Measurements from ENCODE around the gene MSANTD4.
"Not testable (repeated sequence)": the region's sequence is repeated elsewhere in the genome, so short reads cannot be mapped to it uniquely, and the experiment has no call there.

Gene MSANTD4

GRCh38 chr11:106021967-106022794 lies at the start of gene MSANTD4:
MSANTD4 (minus strand) TSS chr11:106022240; CDS start chr11:106010917, 11,323 bp downstream.
- DNase-seq: peak; percentile 99

GRCh38 chr11:106070606-106071005 lies 48.6 kb upstream of the MSANTD4 start:
- DNase-seq: no peak

- DNase-seq: no peak
These were observed 41.0 kb upstream of the MSANTD4 start for GRCh38 chr11:106063009-106063408.

GRCh38 chr11:106061954-106062949 lies 40.2 kb upstream of the MSANTD4 start:
- no peak for DNase-seq

GRCh38 chr11:106061249-106061784 lies 39.3 kb upstream of the MSANTD4 start:
- DNase-seq: no peak

- DNase-seq: no peak
These were observed 37.6 kb upstream of the MSANTD4 start for GRCh38 chr11:106059617-106060016.

DNA sequence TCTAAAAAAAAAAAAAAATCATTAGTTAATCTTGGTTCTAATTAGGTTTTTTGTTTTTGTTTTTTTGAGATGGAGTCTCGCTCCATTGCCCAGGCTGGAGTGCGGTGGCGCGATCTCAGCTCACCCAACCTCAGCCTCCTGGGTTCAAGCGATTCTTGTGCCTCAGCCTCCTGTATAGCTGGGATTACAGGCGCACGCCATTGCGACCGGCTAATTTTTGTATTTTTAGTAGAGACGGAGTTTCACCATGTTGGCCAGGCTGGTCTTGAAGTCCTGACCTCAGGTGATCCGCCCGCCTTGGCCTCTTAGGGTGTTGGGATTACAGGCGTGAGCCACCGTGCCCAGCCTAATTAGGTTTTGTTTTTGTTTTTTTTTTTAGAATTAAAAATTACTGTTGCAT lies 36.3 kb upstream of the MSANTD4 start:
- not testable (repeated sequence) for DNase-seq

DNA sequence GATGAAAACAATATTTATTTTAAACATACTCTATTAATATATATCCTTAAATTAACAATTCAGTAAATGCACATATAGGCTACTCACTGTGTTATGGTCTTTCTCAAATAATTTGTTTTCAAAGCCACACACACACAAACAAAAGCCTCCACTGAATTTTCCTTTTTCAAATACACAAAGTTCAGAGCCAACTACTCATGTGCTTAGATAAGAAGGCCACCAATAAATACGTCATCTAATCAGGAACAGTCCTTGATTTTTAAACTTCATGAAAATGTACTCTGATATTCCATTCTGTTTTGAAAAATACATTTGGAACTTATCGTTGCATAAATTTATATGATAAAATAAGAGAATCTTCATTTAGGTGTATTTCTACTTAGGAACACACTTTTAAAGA lies 29.1 kb upstream of the MSANTD4 start:
- DNase-seq: no peak

DNA sequence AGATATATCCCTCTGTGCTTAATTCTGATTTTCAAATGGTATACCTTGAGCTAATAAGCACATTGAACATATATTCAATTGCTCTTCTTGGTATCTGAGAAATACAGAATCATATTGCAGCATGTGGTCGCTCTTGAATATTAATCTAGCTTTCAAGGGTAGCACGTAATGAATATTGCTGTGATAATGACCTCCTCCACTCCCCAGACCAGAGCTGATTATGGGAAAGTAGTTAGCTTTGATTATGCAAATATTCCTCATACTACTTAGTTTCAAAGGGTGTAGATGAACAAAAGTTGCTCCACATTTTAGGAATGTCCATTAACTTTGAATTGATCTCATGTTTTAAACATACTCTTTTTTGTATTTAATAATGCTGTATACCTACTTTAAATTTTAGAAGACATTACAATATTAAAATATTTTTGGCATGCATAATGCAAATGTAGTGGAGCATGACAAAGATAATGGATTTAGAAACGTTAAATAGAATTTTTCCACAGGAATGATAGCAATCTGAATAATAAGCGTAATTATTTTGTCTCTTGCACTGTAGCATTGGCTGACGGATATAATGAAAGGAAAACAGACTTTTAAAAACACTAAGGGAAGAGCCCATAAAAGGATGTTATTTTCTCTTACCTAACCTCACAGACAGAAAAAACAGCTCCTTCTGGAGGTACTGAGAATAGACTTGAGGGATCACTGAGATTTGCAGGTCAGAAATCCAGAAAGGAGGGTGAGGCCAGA lies 27.9 kb upstream of the MSANTD4 start:
- DNase-seq: no peak

GRCh38 chr11:106047631-106048030 lies 25.6 kb upstream of the MSANTD4 start:
- DNase-seq: no peak

DNA sequence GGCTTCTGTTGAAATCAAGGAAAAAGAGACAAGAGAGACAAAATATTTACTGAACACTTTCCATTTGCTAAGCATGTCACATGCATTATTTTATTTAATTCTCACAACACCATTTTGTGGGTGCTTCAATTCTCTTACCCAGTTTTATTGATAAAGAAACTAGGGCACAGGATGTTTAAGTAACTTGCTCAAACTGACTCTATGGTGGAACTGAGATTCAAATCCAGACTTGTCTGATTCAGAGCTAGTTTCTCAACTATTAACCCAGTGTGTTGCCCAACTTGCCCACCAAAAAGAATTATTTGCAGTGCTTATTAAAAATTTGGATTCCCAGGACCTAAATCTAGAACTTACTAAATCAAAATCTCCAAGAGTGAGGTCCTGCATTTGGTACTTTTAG lies 21.5 kb upstream of the MSANTD4 start:
- no peak for DNase-seq

GRCh38 chr11:106032861-106033260 lies 10.8 kb upstream of the MSANTD4 start:
- no peak for DNase-seq

DNA sequence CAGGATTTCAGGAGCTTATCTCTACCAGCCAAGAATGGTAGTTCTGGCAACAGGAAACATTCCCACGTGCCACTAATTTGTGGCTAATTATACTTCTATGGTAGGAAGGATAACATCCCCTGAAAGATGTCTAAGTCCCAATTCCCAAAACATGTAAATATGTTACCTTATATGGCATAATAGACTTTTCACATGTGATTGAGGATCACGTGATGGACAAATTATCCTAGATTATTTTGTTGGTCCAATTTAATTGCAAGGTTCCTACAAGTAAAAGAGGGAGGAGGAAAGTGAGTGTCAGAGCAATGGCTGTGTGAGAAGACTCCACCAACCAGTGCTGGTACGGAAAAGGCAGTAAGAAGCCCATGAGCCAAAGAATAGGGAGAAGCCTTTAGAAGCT lies 9.9 kb upstream of the MSANTD4 start:
- DNase-seq: no peak

DNA sequence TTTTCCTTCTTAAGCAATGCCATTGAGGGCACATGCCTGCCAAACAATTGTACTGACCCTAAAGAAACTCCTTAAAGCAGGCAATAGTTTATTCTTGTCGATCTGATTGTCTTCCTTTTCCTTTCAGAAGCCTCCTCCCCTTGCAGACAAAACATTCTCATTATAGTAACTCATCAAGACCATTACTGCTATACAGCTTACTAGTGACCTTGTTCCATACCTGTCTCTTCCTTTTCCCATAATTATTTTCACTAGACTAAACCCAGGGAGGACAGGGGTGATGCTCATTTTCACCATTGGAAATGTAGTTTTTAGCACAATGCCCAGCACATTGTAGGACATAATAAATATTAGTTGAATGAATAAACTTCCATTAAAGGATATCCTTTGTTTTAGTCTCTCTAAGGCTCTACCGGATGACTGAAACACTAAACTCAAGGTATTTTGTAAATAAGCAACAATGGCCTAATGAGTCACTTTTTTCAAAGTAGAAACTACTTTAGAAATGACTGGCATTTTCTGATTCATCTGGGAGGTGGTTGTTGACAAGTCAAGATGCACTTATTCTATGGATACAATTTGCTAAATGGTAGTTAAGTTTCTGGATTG lies 9.3 kb upstream of the MSANTD4 start:
- DNase-seq: no peak

DNA sequence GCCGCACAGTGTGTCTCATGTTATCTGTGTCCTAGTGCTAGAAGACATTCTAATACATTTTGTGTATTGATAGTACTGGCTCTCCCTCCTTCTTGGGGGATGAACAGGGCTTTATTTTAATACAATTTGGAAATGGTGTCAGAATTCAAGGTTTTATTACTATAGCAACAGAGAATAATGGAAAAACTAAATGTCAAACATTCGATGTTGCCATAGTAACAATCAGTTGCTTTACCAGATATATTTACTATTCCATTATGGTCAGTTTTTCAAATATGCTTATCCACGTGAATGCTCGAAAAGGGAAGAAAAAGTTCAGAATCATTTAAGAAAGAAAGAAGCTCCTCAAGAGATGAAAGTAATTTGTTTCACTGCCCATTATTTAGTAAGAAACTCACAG lies 8.6 kb upstream of the MSANTD4 start:
- no peak for DNase-seq

DNA sequence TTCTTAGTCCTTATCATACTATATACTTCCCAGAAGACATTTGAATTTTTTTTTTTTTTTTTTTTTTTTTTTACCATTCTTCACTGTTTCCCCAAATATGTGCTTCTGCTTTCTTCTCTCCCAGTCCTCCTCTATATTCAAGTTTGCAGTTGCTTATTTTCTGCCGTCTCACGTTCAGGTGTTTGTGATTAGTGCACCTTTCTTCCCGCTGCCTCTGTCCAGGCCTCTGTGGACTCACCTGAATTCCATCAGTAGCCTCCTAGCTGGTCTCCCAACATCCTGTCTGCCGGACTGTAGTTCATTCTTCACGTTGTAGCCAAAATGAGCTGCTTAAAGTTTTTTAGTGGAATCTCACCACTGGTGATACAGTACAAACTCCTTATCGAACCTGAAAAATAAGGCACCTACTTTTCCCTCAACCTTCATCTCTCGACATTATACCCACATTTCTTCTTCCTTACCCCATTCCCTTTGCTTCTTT lies 795 bp upstream of the MSANTD4 start:
- DNase-seq: no peak

- DNase-seq: peak; percentile 25
These were observed 666 bp downstream of the MSANTD4 start for GRCh38 chr11:106021181-106021966.

DNA sequence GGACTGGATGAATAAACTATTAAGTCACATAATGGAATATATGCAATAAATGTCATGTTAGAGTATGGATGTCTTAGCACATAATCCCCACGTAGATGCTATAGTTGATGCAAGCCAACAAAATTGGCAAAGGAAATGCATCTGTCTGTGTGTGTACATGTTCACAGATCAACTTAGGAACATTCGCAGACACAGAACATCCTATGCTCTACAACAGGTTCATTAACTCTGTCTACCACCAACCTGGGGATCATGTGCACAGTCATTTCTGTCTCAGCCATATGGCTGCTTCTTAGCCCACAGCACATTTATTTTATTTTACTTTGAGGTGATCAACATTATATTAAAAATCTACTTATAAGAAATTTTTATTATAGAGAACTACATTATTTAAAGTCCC lies 4.9 kb downstream of the MSANTD4 start:
- no peak for DNase-seq

- DNase-seq: no peak
These were observed 7.0 kb downstream of the MSANTD4 start for GRCh38 chr11:106015066-106015465.

GRCh38 chr11:106014620-106015019 lies 7.4 kb downstream of the MSANTD4 start:
- no peak for DNase-seq

GRCh38 chr11:106014035-106014434 lies 8.0 kb downstream of the MSANTD4 start:
- DNase-seq: no peak
